CMK (cell line): ENCODE results near the gene KLF16.
A peak's percentile ranks its signal among the peaks of the same experiment; 100 is the strongest.

Experiments
- DNase-seq: peaks from one replicate; pipeline ENCODE4 v3.0.0-alpha.2; 2010; ENCODE audit warnings: low read depth

Gene KLF16

GRCh38 chr19:1822210-1822609 is 41.2 kb downstream of the KLF16 start:
- no peak for DNase-seq

- no peak for DNase-seq
These were observed 43.8 kb downstream of the KLF16 start for GRCh38 chr19:1819341-1820255.

GRCh38 chr19:1818549-1819195 is 44.7 kb downstream of the KLF16 start:
- no peak for DNase-seq

- DNase-seq = no peak
These were observed 45.7 kb downstream of the KLF16 start for GRCh38 chr19:1817553-1818179.

- DNase-seq = no peak
These were observed 46.7 kb downstream of the KLF16 start for GRCh38 chr19:1816530-1817298.

- no peak for DNase-seq
These were observed 47.5 kb downstream of the KLF16 start for GRCh38 chr19:1815605-1816529.

- DNase-seq = no peak
These were observed 48.4 kb downstream of the KLF16 start for GRCh38 chr19:1814833-1815604.

GRCh38 chr19:1814391-1814790 is 49.0 kb downstream of the KLF16 start:
- no peak for DNase-seq

GRCh38 chr19:1813192-1814182 is 49.9 kb downstream of the KLF16 start:
- no peak for DNase-seq

- peak; percentile 96 for DNase-seq
These were observed 50.8 kb downstream of the KLF16 start for GRCh38 chr19:1812426-1813191.

GRCh38 chr19:1811942-1812425 is 51.4 kb downstream of the KLF16 start, which contains the start of gene ATP8B3:
TSS of gene ATP8B3 (minus strand) at chr19:1812276. CDS start at chr19:1811736, 540 bp downstream.
- DNase-seq = no peak

- no peak for DNase-seq
These were observed 51.9 kb downstream of the KLF16 start for GRCh38 chr19:1811472-1811894.

- DNase-seq = no peak
These were observed 52.8 kb downstream of the KLF16 start for GRCh38 chr19:1810439-1811160.

- no peak for DNase-seq
These were observed 53.7 kb downstream of the KLF16 start for GRCh38 chr19:1809678-1810077.

- DNase-seq = no peak
These were observed 55.0 kb downstream of the KLF16 start for GRCh38 chr19:1808395-1808731.

GRCh38 chr19:1807695-1808394 is 55.5 kb downstream of the KLF16 start:
- no peak for DNase-seq
